ENCODE measurements around the gene TRAPPC4.

- TF ChIP-seq POLR2A (IDR thresholded peaks at IDR 0.05) (no peak), CTCF (IDR thresholded peaks at IDR 0.05) (no peak)
Observed at GRCh38 chr11:119027561-119028345, 9.2 kb downstream of the TRAPPC4 start.
